SU-DHL-6 (cell line): Measurements from ENCODE around the gene PDPR.
"Not testable (repeated sequence)": the region's sequence is repeated elsewhere in the genome, so short reads cannot be mapped to it uniquely, and the experiment has no call there.

Experiments used
- H2AFZ ChIP-seq: fragments of 200-600 bp; sonication (generic); 2 replicates; pipeline ENCODE4 v1.6.1; 2014; ENCODE audit warnings: low read depth, mild to moderate bottlenecking, moderate library complexity, mixed read lengths, antibody characterized with exemption, low read length; ENCODE audit not compliant: severe bottlenecking
- H3F3A ChIP-seq: fragments of 200-600 bp; shearing (Covaris generic); 2 replicates; pipeline ENCODE4 v1.6.0; 2016; ENCODE audit warnings: antibody characterized with exemption, mild to moderate bottlenecking; ENCODE audit not compliant: insufficient read depth
- H3K27ac ChIP-seq: fragments of 200-600 bp; sonication (generic); 2 replicates; pipeline ENCODE4 v1.5.1; 2016; ENCODE audit warnings: low read depth, mild to moderate bottlenecking, low read length, moderate library complexity, mixed read lengths
- H3K27me3 ChIP-seq: fragments of 200-600 bp; sonication (generic), shearing (Covaris generic); 2 replicates; pipeline ENCODE4 v1.6.0; 2014; ENCODE audit warnings: mild to moderate bottlenecking, low read length
- H3K36me3 ChIP-seq: fragments of 200-600 bp; sonication (generic); 2 replicates; pipeline ENCODE4 v1.6.1; 2014; ENCODE audit warnings: mild to moderate bottlenecking, low read length, mixed read lengths
- H3K4me2 ChIP-seq: fragments of 300-600, 200-600 bp; shearing (Covaris generic), sonication (generic); 2 replicates; pipeline ENCODE4 v1.6.0; 2014; ENCODE audit warnings: low read length, low read depth, mild to moderate bottlenecking; ENCODE audit not compliant: poor library complexity, severe bottlenecking
- H3K4me3 ChIP-seq: fragments of 200-600 bp; sonication (generic); 2 replicates; pipeline ENCODE4 v1.5.1; 2014; ENCODE audit warnings: antibody characterized with exemption, low read length, mild to moderate bottlenecking, mixed read lengths; ENCODE audit not compliant: insufficient read depth, poor library complexity, severe bottlenecking
- H3K79me2 ChIP-seq: fragments of 200-600 bp; sonication (generic); 2 replicates; pipeline ENCODE4 v1.6.1; 2014; ENCODE audit warnings: mild to moderate bottlenecking, low read length, moderate library complexity; ENCODE audit not compliant: insufficient read depth
- H3K9ac ChIP-seq: fragments of 200-600 bp; sonication (generic); 2 replicates; pipeline ENCODE4 v1.7.0; 2014; ENCODE audit warnings: mild to moderate bottlenecking, low read length
- H3K9me2 ChIP-seq: fragments of 200-600 bp; sonication (generic); replicated peaks from 2 replicates; pipeline ENCODE4 v1.6.1; 2014; ENCODE audit warnings: low read length; ENCODE audit not compliant: insufficient read depth
- H3K9me3 ChIP-seq: fragments of 200-600 bp; sonication (generic); 2 replicates; pipeline ENCODE4 v1.6.1; 2014; ENCODE audit warnings: low read length, mixed read lengths; ENCODE audit not compliant: insufficient read depth
- H4K20me1 ChIP-seq: fragments of 200-600 bp; sonication (generic); 2 replicates; pipeline ENCODE4 v1.6.1; 2014; ENCODE audit warnings: low read depth, mild to moderate bottlenecking, antibody characterized with exemption, low read length, moderate library complexity, mixed read lengths

The PDPR gene

GRCh38 chr16:70083931-70084330, 30.2 kb upstream of the PDPR start:
- H3K79me2 ChIP-seq, H3K9me2 ChIP-seq, H3F3A ChIP-seq, H2AFZ ChIP-seq, H4K20me1 ChIP-seq, H3K27ac ChIP-seq, H3K9ac ChIP-seq, H3K4me3 ChIP-seq, H3K4me2 ChIP-seq, H3K9me3 ChIP-seq, H3K36me3 ChIP-seq, H3K27me3 ChIP-seq: not testable (repeated sequence)

DNA sequence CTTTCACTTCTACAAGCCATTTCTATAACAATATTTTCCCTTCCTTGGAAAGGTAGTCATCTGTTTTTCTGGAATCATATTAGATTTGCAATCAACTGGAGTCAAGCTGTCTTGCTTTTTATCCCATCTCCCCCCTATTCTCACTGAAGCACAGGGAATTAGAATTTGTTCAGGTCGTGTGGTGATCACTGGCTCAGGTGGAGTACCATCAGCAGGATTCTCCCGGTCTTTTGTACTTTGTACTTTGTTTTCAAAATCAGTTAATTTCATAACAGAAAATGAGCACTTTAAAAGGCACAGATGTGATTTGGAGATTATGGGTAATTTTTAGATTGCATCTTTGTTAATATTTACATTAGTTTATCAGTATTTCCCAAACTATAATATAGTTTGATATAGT, 26.0 kb upstream of the PDPR start:
- not testable (repeated sequence) for H3K9ac ChIP-seq, H4K20me1 ChIP-seq, H2AFZ ChIP-seq, H3K27me3 ChIP-seq, H3K27ac ChIP-seq, H3K9me2 ChIP-seq, H3K36me3 ChIP-seq, H3K9me3 ChIP-seq, H3K79me2 ChIP-seq, H3F3A ChIP-seq, H3K4me2 ChIP-seq, H3K4me3 ChIP-seq

GRCh38 chr16:70088877-70089276, 25.3 kb upstream of the PDPR start:
- not testable (repeated sequence) for H4K20me1 ChIP-seq

GRCh38 chr16:70089289-70089688, 24.8 kb upstream of the PDPR start:
- H4K20me1 ChIP-seq, H2AFZ ChIP-seq, H3K9me3 ChIP-seq, H3F3A ChIP-seq, H3K79me2 ChIP-seq, H3K36me3 ChIP-seq, H3K27ac ChIP-seq, H3K27me3 ChIP-seq, H3K4me3 ChIP-seq, H3K9ac ChIP-seq, H3K9me2 ChIP-seq, H3K4me2 ChIP-seq: not testable (repeated sequence)

More at GRCh38 chr16:70088877-70089276, 25.3 kb upstream of the PDPR start:
- not testable (repeated sequence) for H3K4me3 ChIP-seq, H3K27ac ChIP-seq, H2AFZ ChIP-seq, H3K27me3 ChIP-seq, H3K36me3 ChIP-seq, H3K9me3 ChIP-seq, H3K79me2 ChIP-seq, H3F3A ChIP-seq, H3K4me2 ChIP-seq, H3K9me2 ChIP-seq, H3K9ac ChIP-seq

DNA sequence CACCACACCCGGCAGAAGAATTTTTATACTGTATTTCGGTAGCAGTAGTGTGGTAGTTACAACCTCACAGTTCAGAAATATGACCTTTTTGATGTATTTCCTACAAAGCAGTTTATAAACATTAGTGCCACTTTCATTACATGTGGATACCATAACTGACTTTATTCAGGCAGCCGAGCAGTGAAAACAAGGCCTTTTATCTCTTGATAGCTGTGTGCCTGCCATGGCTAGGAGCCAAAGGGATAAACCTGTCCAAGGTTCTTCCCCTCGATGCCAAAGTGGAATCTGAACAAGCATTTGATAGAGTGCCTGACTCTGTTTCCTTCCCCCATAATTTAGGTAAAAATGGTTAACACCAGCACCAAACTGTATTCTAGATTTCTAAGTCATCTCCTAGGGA, 23.0 kb upstream of the PDPR start:
- H3K27ac ChIP-seq, H3K36me3 ChIP-seq, H3K9me2 ChIP-seq, H3K9ac ChIP-seq, H3F3A ChIP-seq, H3K4me3 ChIP-seq, H3K4me2 ChIP-seq, H2AFZ ChIP-seq, H3K9me3 ChIP-seq, H3K79me2 ChIP-seq, H3K27me3 ChIP-seq, H4K20me1 ChIP-seq: not testable (repeated sequence)

GRCh38 chr16:70094096-70094495, 20.0 kb upstream of the PDPR start:
- not testable (repeated sequence) for H3K9me2 ChIP-seq, H3K4me2 ChIP-seq, H3K4me3 ChIP-seq, H3K27ac ChIP-seq, H3F3A ChIP-seq, H4K20me1 ChIP-seq, H3K9me3 ChIP-seq, H3K9ac ChIP-seq, H3K27me3 ChIP-seq, H3K79me2 ChIP-seq, H3K36me3 ChIP-seq, H2AFZ ChIP-seq

DNA sequence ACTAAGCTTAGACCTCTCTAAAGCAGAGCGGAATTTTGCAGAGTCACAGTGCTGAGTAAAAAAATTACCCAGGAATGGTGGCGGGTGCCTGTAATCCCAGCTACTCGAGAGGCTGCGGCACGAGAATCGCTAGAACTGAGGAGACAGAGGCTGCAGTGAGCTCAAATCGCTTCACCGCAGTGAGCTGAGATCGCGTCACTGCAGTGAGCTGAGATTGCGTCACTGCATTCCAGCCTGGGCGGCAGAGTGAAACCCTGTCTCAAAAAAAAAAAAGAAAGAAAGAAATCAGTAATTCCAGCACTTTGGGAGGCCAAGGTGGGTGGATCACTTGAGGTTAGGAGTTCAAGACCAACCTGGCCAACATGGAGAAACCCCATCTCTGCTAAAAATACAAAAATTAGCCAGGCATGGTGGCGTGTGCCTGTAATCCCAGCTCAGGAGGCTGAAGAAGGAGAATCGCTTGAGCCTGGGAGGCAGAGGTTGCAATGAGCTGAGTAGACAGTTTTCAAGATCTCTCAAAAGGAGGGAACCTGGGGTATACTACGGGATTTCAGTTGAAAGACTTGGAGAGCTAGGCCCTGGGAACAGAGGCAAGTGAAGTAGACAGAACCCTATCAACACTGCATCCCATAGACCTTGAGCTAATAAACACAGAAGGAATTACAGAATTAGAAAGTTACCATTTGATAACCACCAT, 4.4 kb upstream of the PDPR start:
- not testable (repeated sequence) for H2AFZ ChIP-seq, H3K36me3 ChIP-seq, H3K9ac ChIP-seq, H3K27ac ChIP-seq, H3K79me2 ChIP-seq, H3K9me2 ChIP-seq, H3F3A ChIP-seq, H3K27me3 ChIP-seq, H3K4me3 ChIP-seq, H3K4me2 ChIP-seq, H4K20me1 ChIP-seq, H3K9me3 ChIP-seq

GRCh38 chr16:70112162-70112561, 2.0 kb upstream of the PDPR start:
- H3K9ac ChIP-seq, H3K27me3 ChIP-seq, H4K20me1 ChIP-seq, H3K9me2 ChIP-seq, H2AFZ ChIP-seq, H3K4me3 ChIP-seq, H3K36me3 ChIP-seq, H3K4me2 ChIP-seq, H3F3A ChIP-seq, H3K27ac ChIP-seq, H3K9me3 ChIP-seq: not testable (repeated sequence)
- H3K79me2 ChIP-seq = peaks cover 13% of the 10 kb centered on the region
